GM23338 (cell line): Measurements from ENCODE around the gene ABO. TPM values are rescaled to one million over a fixed set of nuclear protein-coding genes. Genes with fewer than 3 reads are reported as not detected.

Experiments
- CREB1 ChIP-seq: fragments of 250-450 bp; sonication (Bioruptor Pico); IDR thresholded peaks from 2 replicates; pipeline ENCODE4 v1.5.0; 2020; ENCODE audit warnings: low read depth, mild to moderate bottlenecking, moderate library complexity
- EZH2 ChIP-seq: fragments of 200-600 bp; sonication (generic); IDR thresholded peaks from one replicate; pipeline ENCODE4 v1.8.0; 2017; ENCODE audit warnings: antibody characterized with exemption, mild to moderate bottlenecking, low read depth; ENCODE audit not compliant: unreplicated experiment
- EZH2phosphoT487 ChIP-seq: fragments of 200-600 bp; sonication (generic); IDR thresholded peaks from one replicate; pipeline ENCODE4 v1.8.1; 2018; ENCODE audit warnings: antibody characterized with exemption; ENCODE audit not compliant: unreplicated experiment
- NANOG ChIP-seq: IDR thresholded peaks from 2 replicates; pipeline ENCODE4 v1.6.1; 2016; ENCODE audit warnings: antibody characterized with exemption, borderline replicate concordance
- ZNF114 ChIP-seq: fragments of 250-450 bp; sonication (Bioruptor Pico); IDR thresholded peaks from 2 replicates; pipeline ENCODE4 v1.5.0; 2020; ENCODE audit warnings: mild to moderate bottlenecking, moderate library complexity
- ZNF331 ChIP-seq: fragments of 250-450 bp; sonication (Bioruptor Pico); IDR thresholded peaks from 2 replicates; pipeline ENCODE4 v1.5.0; 2020; ENCODE audit warnings: low read depth, mild to moderate bottlenecking, moderate library complexity
- polyA plus RNA-seq: library from polyadenylated mRNA; unstranded; fragments of >200 nt; fragmentation: Nextera tagmentation; extraction: Ambion mirVana; gene quantifications from 2 replicates; pipeline ENCODE4 v1.2.1, GENCODE V29; 2016
- total RNA-seq: library from RNA; depleted of rRNA; stranded (reverse); fragments of >200 nt; shearing (Covaris generic); gene quantifications from 2 replicates; pipeline ENCODE4 v1.2.3, GENCODE V29; 2014
- TF ChIP-seq, protein P1 (sequence below): fragments of 250-450 bp; sonication (Bioruptor Pico); IDR thresholded peaks from 2 replicates; pipeline ENCODE4 v1.5.0; 2020; ENCODE audit warnings: mild to moderate bottlenecking, moderate library complexity
- TF ChIP-seq, protein P2 (sequence below): IDR thresholded peaks from one replicate; pipeline ENCODE4 v1.6.1; 2018; ENCODE audit warnings: antibody characterized with exemption; ENCODE audit not compliant: unreplicated experiment
- TF ChIP-seq, protein P3 (sequence below): IDR thresholded peaks from 2 replicates; pipeline ENCODE4 v1.6.1; 2016; ENCODE audit warnings: antibody characterized with exemption

Gene ABO
- total and polyA plus RNA-seq, 2 experiments from 2014 or later, result 0.28 to 0.34 TPM

DNA sequence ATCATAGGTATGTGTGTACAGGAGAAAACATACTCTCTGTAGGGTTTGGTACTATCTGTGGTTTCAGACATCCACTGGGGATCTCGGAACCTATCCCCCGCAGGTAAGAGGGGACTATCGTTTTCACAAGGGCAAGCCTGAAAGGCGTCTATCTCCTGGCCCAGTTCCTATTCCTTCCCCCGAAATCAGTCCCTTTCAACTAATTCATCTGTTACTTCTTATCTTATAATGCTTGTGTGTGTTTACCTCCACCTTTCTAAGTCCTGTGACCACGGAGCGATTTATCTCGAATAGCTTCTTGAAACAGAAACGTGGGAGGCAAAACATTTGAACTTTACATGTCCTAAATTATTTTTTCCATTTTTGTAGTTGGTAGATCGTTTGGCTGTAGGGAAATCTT lies 11.4 kb downstream of the ABO start (continued):
- TF ChIP-seq, protein P1, sequence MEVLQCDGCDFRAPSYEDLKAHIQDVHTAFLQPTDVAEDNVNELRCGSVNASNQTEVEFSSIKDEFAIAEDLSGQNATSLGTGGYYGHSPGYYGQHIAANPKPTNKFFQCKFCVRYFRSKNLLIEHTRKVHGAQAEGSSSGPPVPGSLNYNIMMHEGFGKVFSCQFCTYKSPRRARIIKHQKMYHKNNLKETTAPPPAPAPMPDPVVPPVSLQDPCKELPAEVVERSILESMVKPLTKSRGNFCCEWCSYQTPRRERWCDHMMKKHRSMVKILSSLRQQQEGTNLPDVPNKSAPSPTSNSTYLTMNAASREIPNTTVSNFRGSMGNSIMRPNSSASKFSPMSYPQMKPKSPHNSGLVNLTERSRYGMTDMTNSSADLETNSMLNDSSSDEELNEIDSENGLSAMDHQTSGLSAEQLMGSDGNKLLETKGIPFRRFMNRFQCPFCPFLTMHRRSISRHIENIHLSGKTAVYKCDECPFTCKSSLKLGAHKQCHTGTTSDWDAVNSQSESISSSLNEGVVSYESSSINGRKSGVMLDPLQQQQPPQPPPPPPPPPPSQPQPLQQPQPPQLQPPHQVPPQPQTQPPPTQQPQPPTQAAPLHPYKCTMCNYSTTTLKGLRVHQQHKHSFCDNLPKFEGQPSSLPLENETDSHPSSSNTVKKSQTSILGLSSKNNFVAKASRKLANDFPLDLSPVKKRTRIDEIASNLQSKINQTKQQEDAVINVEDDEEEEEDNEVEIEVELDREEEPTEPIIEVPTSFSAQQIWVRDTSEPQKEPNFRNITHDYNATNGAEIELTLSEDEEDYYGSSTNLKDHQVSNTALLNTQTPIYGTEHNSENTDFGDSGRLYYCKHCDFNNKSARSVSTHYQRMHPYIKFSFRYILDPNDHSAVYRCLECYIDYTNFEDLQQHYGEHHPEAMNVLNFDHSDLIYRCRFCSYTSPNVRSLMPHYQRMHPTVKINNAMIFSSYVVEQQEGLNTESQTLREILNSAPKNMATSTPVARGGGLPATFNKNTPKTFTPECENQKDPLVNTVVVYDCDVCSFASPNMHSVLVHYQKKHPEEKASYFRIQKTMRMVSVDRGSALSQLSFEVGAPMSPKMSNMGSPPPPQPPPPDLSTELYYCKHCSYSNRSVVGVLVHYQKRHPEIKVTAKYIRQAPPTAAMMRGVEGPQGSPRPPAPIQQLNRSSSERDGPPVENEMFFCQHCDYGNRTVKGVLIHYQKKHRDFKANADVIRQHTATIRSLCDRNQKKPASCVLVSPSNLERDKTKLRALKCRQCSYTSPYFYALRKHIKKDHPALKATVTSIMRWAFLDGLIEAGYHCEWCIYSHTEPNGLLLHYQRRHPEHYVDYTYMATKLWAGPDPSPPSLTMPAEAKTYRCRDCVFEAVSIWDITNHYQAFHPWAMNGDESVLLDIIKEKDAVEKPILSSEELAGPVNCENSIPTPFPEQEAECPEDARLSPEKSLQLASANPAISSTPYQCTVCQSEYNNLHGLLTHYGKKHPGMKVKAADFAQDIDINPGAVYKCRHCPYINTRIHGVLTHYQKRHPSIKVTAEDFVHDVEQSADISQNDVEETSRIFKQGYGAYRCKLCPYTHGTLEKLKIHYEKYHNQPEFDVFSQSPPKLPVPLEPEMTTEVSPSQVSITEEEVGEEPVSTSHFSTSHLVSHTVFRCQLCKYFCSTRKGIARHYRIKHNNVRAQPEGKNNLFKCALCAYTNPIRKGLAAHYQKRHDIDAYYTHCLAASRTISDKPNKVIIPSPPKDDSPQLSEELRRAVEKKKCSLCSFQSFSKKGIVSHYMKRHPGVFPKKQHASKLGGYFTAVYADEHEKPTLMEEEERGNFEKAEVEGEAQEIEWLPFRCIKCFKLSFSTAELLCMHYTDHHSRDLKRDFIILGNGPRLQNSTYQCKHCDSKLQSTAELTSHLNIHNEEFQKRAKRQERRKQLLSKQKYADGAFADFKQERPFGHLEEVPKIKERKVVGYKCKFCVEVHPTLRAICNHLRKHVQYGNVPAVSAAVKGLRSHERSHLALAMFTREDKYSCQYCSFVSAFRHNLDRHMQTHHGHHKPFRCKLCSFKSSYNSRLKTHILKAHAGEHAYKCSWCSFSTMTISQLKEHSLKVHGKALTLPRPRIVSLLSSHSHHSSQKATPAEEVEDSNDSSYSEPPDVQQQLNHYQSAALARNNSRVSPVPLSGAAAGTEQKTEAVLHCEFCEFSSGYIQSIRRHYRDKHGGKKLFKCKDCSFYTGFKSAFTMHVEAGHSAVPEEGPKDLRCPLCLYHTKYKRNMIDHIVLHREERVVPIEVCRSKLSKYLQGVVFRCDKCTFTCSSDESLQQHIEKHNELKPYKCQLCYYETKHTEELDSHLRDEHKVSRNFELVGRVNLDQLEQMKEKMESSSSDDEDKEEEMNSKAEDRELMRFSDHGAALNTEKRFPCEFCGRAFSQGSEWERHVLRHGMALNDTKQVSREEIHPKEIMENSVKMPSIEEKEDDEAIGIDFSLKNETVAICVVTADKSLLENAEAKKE, result no peak
- TF ChIP-seq EZH2, result no peak
- TF ChIP-seq EZH2phosphoT487, result no peak
- TF ChIP-seq, protein P2, sequence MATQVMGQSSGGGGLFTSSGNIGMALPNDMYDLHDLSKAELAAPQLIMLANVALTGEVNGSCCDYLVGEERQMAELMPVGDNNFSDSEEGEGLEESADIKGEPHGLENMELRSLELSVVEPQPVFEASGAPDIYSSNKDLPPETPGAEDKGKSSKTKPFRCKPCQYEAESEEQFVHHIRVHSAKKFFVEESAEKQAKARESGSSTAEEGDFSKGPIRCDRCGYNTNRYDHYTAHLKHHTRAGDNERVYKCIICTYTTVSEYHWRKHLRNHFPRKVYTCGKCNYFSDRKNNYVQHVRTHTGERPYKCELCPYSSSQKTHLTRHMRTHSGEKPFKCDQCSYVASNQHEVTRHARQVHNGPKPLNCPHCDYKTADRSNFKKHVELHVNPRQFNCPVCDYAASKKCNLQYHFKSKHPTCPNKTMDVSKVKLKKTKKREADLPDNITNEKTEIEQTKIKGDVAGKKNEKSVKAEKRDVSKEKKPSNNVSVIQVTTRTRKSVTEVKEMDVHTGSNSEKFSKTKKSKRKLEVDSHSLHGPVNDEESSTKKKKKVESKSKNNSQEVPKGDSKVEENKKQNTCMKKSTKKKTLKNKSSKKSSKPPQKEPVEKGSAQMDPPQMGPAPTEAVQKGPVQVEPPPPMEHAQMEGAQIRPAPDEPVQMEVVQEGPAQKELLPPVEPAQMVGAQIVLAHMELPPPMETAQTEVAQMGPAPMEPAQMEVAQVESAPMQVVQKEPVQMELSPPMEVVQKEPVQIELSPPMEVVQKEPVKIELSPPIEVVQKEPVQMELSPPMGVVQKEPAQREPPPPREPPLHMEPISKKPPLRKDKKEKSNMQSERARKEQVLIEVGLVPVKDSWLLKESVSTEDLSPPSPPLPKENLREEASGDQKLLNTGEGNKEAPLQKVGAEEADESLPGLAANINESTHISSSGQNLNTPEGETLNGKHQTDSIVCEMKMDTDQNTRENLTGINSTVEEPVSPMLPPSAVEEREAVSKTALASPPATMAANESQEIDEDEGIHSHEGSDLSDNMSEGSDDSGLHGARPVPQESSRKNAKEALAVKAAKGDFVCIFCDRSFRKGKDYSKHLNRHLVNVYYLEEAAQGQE, result no peak
- no peak for TF ChIP-seq ZNF331 (CRISPR knock-in tag)
- no peak for TF ChIP-seq NANOG
- no peak for TF ChIP-seq ZNF114 (CRISPR knock-in tag)
- TF ChIP-seq, protein P3, sequence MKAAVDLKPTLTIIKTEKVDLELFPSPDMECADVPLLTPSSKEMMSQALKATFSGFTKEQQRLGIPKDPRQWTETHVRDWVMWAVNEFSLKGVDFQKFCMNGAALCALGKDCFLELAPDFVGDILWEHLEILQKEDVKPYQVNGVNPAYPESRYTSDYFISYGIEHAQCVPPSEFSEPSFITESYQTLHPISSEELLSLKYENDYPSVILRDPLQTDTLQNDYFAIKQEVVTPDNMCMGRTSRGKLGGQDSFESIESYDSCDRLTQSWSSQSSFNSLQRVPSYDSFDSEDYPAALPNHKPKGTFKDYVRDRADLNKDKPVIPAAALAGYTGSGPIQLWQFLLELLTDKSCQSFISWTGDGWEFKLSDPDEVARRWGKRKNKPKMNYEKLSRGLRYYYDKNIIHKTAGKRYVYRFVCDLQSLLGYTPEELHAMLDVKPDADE, result no peak
- TF ChIP-seq CREB1 (CRISPR knock-in tag), result no peak
